ENCODE data around the gene BMX. TPM values are rescaled to one million over a fixed set of nuclear protein-coding genes. Genes with fewer than 3 reads are reported as not detected.

Gene BMX
- total RNA-seq, 1 donor from 2014 or later, result not detected

DNA sequence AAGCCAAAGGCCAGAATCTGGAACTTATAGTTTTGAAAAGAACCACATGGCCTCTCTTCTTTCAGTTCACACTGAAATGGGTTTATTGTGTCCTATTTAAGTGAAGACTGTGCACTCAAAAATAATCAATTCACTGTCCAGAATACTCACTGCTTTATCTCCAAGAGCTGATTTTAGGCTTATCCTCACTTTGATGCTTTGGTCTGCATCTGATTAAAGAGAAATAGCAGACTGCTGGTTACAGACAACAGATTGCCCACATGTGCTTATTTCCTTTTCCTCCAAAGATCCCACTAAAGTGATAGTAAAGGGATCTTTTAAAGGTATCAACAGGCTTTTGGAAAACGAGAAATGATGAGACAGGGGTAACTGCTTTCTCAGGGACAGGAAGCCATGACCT lies 69.5 kb downstream of the BMX start:
- TF ChIP-seq, protein P1, sequence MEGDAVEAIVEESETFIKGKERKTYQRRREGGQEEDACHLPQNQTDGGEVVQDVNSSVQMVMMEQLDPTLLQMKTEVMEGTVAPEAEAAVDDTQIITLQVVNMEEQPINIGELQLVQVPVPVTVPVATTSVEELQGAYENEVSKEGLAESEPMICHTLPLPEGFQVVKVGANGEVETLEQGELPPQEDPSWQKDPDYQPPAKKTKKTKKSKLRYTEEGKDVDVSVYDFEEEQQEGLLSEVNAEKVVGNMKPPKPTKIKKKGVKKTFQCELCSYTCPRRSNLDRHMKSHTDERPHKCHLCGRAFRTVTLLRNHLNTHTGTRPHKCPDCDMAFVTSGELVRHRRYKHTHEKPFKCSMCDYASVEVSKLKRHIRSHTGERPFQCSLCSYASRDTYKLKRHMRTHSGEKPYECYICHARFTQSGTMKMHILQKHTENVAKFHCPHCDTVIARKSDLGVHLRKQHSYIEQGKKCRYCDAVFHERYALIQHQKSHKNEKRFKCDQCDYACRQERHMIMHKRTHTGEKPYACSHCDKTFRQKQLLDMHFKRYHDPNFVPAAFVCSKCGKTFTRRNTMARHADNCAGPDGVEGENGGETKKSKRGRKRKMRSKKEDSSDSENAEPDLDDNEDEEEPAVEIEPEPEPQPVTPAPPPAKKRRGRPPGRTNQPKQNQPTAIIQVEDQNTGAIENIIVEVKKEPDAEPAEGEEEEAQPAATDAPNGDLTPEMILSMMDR (IDR thresholded peaks at IDR 0.05; ENCODE audit: insufficient read depth, low read length, poor library complexity, severe bottlenecking), result no peak
- Histone ChIP-seq H3K4me3 (ENCODE audit: low read depth, low read length) (no peak overlapping the region), H3K36me3 (ENCODE audit: control insufficient read depth, insufficient read depth, low read length) (no peaks in the 10 kb centered on the region), H3K27me3 (ENCODE audit: control insufficient read depth, insufficient read depth, low read length) (peaks cover 4% of the 10 kb centered on the region)
- no peak for DNase-seq (ENCODE audit: low read depth)

DNA sequence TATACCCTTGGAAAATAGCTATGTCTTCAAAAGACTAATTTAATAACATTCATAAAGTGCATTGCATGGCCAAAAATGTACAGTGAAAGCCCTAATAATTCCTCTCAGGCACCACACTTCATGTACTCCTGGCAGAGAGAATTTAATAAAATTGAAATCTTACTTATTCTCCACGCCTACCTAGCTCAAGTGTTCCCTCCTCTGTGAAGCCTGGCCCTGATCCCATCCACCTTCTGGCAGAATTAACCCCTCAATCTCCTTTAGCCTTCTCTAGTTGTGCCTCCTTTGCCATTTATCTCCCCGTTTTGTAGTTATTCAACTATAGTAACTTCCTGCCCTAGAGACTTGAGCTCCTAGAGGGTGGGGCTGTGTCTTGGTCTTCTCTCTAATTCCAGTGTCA lies 73.4 kb downstream of the BMX start:
- Histone ChIP-seq H3K4me3 (ENCODE audit: low read depth, low read length) (no peak overlapping the region), H3K36me3 (ENCODE audit: control insufficient read depth, insufficient read depth, low read length) (no peaks in the 10 kb centered on the region), H3K27me3 (ENCODE audit: control insufficient read depth, insufficient read depth, low read length) (no peaks in the 10 kb centered on the region)
- DNase-seq (ENCODE audit: low read depth), result no peak
- TF ChIP-seq, protein P1 (IDR thresholded peaks at IDR 0.05; ENCODE audit: insufficient read depth, low read length, poor library complexity, severe bottlenecking), result no peak

DNA sequence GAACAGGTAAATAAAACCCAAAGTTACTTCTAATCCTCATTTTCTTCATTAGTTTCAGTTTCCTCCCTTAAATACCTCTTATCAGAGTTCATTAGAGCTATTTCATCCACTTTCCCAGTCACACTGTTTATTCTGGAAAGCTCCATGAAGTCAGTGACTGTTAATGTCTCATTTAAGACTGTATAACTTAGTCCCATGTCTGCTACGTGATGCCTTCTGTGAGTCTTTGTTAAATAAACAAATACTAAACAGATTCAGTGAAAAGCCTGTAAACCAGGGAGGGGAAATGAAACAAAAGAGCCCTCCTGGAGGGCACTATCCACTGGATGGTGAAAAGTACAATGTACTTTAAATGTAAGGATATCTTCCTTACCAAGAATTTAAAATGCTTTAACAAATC lies 75.4 kb downstream of the BMX start:
- Histone ChIP-seq H3K27me3 (ENCODE audit: control insufficient read depth, insufficient read depth, low read length) (no peaks in the 10 kb centered on the region), H3K36me3 (ENCODE audit: control insufficient read depth, insufficient read depth, low read length) (no peaks in the 10 kb centered on the region), H3K4me3 (ENCODE audit: low read depth, low read length) (no peak overlapping the region)
- TF ChIP-seq, protein P1 (IDR thresholded peaks at IDR 0.05; ENCODE audit: insufficient read depth, low read length, poor library complexity, severe bottlenecking), result no peak
- no peak for DNase-seq (ENCODE audit: low read depth)

DNA sequence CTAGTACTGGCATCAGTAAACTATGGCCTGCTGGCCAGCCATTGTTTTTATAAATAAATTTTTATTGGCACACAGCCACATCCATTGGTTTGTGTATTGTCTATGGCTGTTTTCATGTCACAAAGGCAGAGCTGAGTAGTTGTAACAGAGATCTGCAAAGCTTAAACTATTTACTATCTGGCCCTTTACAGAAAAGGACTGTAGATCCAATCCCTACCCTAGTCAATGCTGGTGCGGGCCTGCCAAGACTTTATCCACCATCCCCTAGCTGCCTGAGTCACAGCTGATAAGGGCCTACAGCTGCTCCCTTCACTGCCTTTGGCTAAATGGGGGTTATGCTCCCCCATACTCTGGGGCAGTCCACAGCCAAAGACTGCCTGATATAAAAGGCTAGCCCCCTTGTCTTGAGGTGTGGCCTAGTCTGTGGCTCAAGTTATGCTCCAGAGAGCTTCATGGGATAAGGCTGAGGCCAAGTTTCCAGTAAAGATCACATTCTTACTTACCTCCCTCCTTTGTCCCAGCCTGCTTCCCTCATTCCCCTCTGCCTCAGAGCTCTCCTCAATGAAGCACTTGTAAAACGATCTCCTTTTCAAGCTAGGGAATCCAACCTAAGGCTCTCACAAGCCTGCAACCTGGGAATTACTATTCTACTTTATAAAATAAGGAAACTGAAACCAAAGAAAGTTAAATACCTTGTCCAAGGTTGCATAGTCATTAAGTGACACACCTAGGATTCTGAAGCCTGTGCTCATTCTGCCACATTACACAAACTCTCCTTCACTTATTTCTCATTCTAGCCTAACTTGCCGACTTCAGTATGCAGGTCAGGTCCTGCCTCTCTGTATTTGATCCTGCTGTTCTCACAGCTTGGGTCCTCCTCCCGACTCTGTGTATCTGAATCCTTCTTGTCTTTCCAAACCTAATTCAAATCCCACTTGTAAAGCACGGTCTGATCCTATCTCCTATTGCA lies 79.5 kb downstream of the BMX start:
- no peaks in the 10 kb centered on the region for H3K36me3 ChIP-seq (ENCODE audit: control insufficient read depth, insufficient read depth, low read length)
- no peak overlapping the region for H3K4me3 ChIP-seq (ENCODE audit: low read depth, low read length)
- H3K27me3 ChIP-seq (ENCODE audit: control insufficient read depth, insufficient read depth, low read length), result no peaks in the 10 kb centered on the region
- TF ChIP-seq, protein P1 (IDR thresholded peaks at IDR 0.05; ENCODE audit: insufficient read depth, low read length, poor library complexity, severe bottlenecking), result no peak
- DNase-seq (ENCODE audit: low read depth), result no peak

DNA sequence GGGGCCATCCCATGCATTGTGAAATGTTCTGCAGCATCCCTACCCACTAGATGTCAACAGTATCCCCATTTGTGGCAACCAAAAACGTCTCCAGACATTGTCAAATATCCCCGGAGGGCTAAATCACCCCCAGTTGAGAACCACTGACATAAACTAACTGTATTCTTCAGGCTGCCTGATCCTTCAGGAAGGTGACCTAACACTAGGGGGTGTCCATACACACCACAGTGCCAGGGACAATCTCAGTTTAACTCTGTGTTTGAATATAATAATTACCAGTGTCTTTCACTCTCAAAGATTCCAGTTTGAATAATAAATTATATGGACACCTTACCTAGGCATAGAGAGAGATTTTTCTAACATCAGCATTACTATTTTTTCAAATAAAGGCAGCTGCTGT lies 93.8 kb downstream of the BMX start:
- Histone ChIP-seq H3K27me3 (ENCODE audit: control insufficient read depth, insufficient read depth, low read length) (no peaks in the 10 kb centered on the region), H3K36me3 (ENCODE audit: control insufficient read depth, insufficient read depth, low read length) (no peaks in the 10 kb centered on the region), H3K4me3 (ENCODE audit: low read depth, low read length) (no peak overlapping the region)
- TF ChIP-seq, protein P1 (IDR thresholded peaks at IDR 0.05; ENCODE audit: insufficient read depth, low read length, poor library complexity, severe bottlenecking), result peak; percentile 20
- no peak for DNase-seq (ENCODE audit: low read depth)
